B cell (primary cell): ENCODE data around the gene LIMK1. TPM values are rescaled to one million over a fixed set of nuclear protein-coding genes. Genes with fewer than 3 reads are reported as not detected.

Experiments
- polyA plus RNA-seq: library from polyadenylated mRNA; depleted of rRNA; stranded (reverse); fragments of >200 nt; gene quantifications from 2 replicates; pipeline ENCODE4 v1.2.3, GENCODE V29; 2012
- total RNA-seq, 2 donors: library from RNA; stranded (reverse); fragments of 120-200 nt in 1 of 2; gene quantifications; 1 replicate in 1 of 2; 2 replicates in 1 of 2; pipeline versions ENCODE4 v1.2.3 to v1.2.4, GENCODE V29; 2013 to 2022

LIMK1 gene
- total and polyA plus RNA-seq, 2 donors (not counting 1 experiment from before 2014, with no cell fraction given) = 38.7 to 70.8 TPM

Other genes starting within 250 kb of the LIMK1 start
- 1.5 and 1.9 TPM in 2 replicates for gene METTL27, start 241.3 kb upstream of the LIMK1 start, total RNA-seq
- 0.37 and 0.99 TPM in 2 replicates for gene METTL27, start 241.3 kb upstream of the LIMK1 start, polyA plus RNA-seq
- gene TMEM270, start 222.6 kb upstream of the LIMK1 start, total RNA-seq = not detected in 2 replicates
- gene TMEM270, start 222.6 kb upstream of the LIMK1 start, polyA plus RNA-seq = not detected in 2 replicates
- not detected in 2 replicates for gene ELN, start 55.6 kb upstream of the LIMK1 start, total RNA-seq
- gene ELN, start 55.6 kb upstream of the LIMK1 start, polyA plus RNA-seq = not detected in 2 replicates
- 180 and 199 TPM in 2 replicates for gene EIF4H, start 90.6 kb downstream of the LIMK1 start, total RNA-seq
- 127 and 228 TPM in 2 replicates for gene EIF4H, start 90.6 kb downstream of the LIMK1 start, polyA plus RNA-seq
- gene LAT2, start 126.2 kb downstream of the LIMK1 start, total RNA-seq = 147 and 159 TPM in 2 replicates
- 304 and 354 TPM in 2 replicates for gene LAT2, start 126.2 kb downstream of the LIMK1 start, polyA plus RNA-seq
- 33.2 and 36.4 TPM in 2 replicates for gene RFC2, start 170.6 kb downstream of the LIMK1 start, total RNA-seq
- 19.8 and 20.2 TPM in 2 replicates for gene RFC2, start 170.6 kb downstream of the LIMK1 start, polyA plus RNA-seq
- 47.9 and 49.5 TPM in 2 replicates for gene CLIP2, start 205.6 kb downstream of the LIMK1 start, total RNA-seq
- 4.2 and 5.7 TPM in 2 replicates for gene CLIP2, start 205.6 kb downstream of the LIMK1 start, polyA plus RNA-seq